HepG2 (cell line): ENCODE data around the gene ELP4. TPM values are rescaled to one million over a fixed set of nuclear protein-coding genes. Genes with fewer than 3 reads are reported as not detected.

Source experiments
- ATAC-seq: fragments of 200-7000 bp; cut with Tn5 transposase; 3 replicates; pipeline ENCODE4 v1.9.1; 2020; ENCODE audit warnings: mild to moderate bottlenecking, moderate library complexity
- BruUV-seq: library from RNA; stranded (reverse); fragments of 400-500 nt; replicated peaks from 2 replicates; lab custom pipeline; 2021; lab: Mats Ljungman, UMichigan
- CTCF ChIA-PET: fragments of 300-600 bp; formaldehyde crosslinking; extraction: SDS; loops from one replicate; lab custom pipeline; 2021; ENCODE audit warnings: low total read pairs, inconsistent platforms, low intra/inter-chr PET ratio; lab: Yijun Ruan, JAX
- POLR2A ChIA-PET: fragments of 350-600 bp; sonication (Branson Sonifier 250); formaldehyde crosslinking; loops from one replicate; lab custom pipeline; 2020; ENCODE audit warnings: antibody characterized with exemption, inconsistent platforms; lab: Yijun Ruan, JAX
- DNase-seq: peaks from one replicate; pipeline ENCODE4 v3.0.0-alpha.2; 2015; ENCODE audit warnings: low spot score
- FAIRE-seq: peaks from 3 replicates; lab custom pipeline; 2011; peaks lifted over from hg19 to GRCh38; lab: Jason Lieb, UNC
- H2AFZ ChIP-seq: one replicate; pipeline ENCODE4 v1.6.1; 2011; ENCODE audit warnings: low read length, inconsistent platforms
- H3K27ac ChIP-seq: fragments of 300-600 bp; 3 replicates; pipeline ENCODE4 v1.8.0; 2011; ENCODE audit warnings: mixed run types, mild to moderate bottlenecking, mixed read lengths, low read length, inconsistent platforms; ENCODE audit not compliant: insufficient read depth; ENCODE audit errors: extremely low read length
- H3K27me3 ChIP-seq, 2 experiments: fragments of 200-600 bp in 1 of 2; 2 replicates in 1 of 2; 3 replicates in 1 of 2; pipeline versions ENCODE4 v1.6.0 to v1.8.0; 2011; ENCODE audit warnings: low read length in 2 of 2, mild to moderate bottlenecking in 2 of 2, moderate library complexity in 2 of 2, inconsistent platforms in 1 of 2; ENCODE audit not compliant: insufficient read depth in 2 of 2, control insufficient read depth in 1 of 2
- H3K36me3 ChIP-seq, 2 experiments: fragments of 200-600 bp in 1 of 2; replicated peaks in 1 of 2; 2 replicates in 1 of 2; 3 replicates in 1 of 2; pipeline versions ENCODE4 v1.5.1 to v1.8.0; 2011; ENCODE audit warnings: low read length in 2 of 2, inconsistent platforms in 1 of 2; ENCODE audit not compliant: insufficient read depth in 2 of 2, control insufficient read depth in 1 of 2
- H3K4me1 ChIP-seq: 2 replicates; pipeline ENCODE4 v1.5.1; 2012; ENCODE audit warnings: low read length, inconsistent platforms; ENCODE audit not compliant: insufficient read depth
- H3K4me2 ChIP-seq: 2 replicates; pipeline ENCODE4 v1.6.0; 2011; ENCODE audit warnings: low read depth, low read length, inconsistent platforms
- H3K4me3 ChIP-seq, 3 experiments: fragments of 200-600 bp in 1 of 3; sonication (generic), shearing (Covaris generic) in 1 of 3; replicated peaks in 1 of 3; 2 replicates each; pipeline ENCODE4 v1.5.1; 2011 to 2016; ENCODE audit warnings: low read length in 3 of 3, inconsistent platforms in 2 of 3, low read depth in 2 of 3, mild to moderate bottlenecking in 2 of 3, control low read depth in 1 of 3, mixed read lengths in 1 of 3; ENCODE audit not compliant: insufficient read depth in 1 of 3
- H3K79me2 ChIP-seq: one replicate; pipeline ENCODE4 v1.6.1; 2011; ENCODE audit warnings: low read length, inconsistent platforms; ENCODE audit not compliant: insufficient read depth
- H3K9ac ChIP-seq: 2 replicates; pipeline ENCODE4 v1.6.0; 2011; ENCODE audit warnings: mild to moderate bottlenecking, low read depth, low read length, inconsistent platforms; ENCODE audit not compliant: insufficient read depth
- H3K9me3 ChIP-seq: 2 replicates; pipeline ENCODE4 v1.5.1; 2012; ENCODE audit warnings: mild to moderate bottlenecking, low read length
- H4K20me1 ChIP-seq: 2 replicates; pipeline ENCODE4 v1.6.0; 2011; ENCODE audit warnings: inconsistent platforms, mild to moderate bottlenecking, low read length, moderate library complexity; ENCODE audit not compliant: insufficient read depth
- CHCHD3 ChIP-seq: sonication (generic); formaldehyde crosslinking; IDR thresholded peaks from 2 replicates; pipeline ENCODE4 v1.8.0; 2022; ENCODE audit warnings: mild to moderate bottlenecking, missing genetic modification reagents, moderate library complexity
- JUND ChIP-seq: sonication (generic); formaldehyde crosslinking; IDR thresholded peaks from 2 replicates; pipeline ENCODE4 v1.8.0; 2022; ENCODE audit warnings: mild to moderate bottlenecking, missing genetic modification reagents
- KDM1A ChIP-seq: IDR thresholded peaks from 2 replicates; pipeline ENCODE4 v1.6.1; 2016; ENCODE audit warnings: missing compliant biosample characterization
- TAF1 ChIP-seq: sonication (generic); formaldehyde crosslinking; IDR thresholded peaks from 2 replicates; pipeline ENCODE4 v1.4.0; 2020; ENCODE audit warnings: missing genetic modification reagents
- ZFP82 ChIP-seq: sonication (generic); formaldehyde crosslinking; IDR thresholded peaks from 2 replicates; pipeline ENCODE4 v1.5.1; 2020; ENCODE audit warnings: mild to moderate bottlenecking, missing genetic modification reagents, borderline replicate concordance
- ZNF143 ChIP-seq: sonication (generic); formaldehyde crosslinking; IDR thresholded peaks from 2 replicates; pipeline ENCODE4 v1.4.0; 2020; ENCODE audit warnings: missing genetic modification reagents
- ZNF44 ChIP-seq: sonication (generic); formaldehyde crosslinking; IDR thresholded peaks from 2 replicates; pipeline ENCODE4 v1.5.1; 2020; ENCODE audit warnings: mild to moderate bottlenecking, missing genetic modification reagents
- ZSCAN21 ChIP-seq: sonication (generic); formaldehyde crosslinking; IDR thresholded peaks from 2 replicates; pipeline ENCODE4 v1.8.0; 2022; ENCODE audit warnings: mild to moderate bottlenecking, missing genetic modification reagents, moderate library complexity, borderline replicate concordance
- WGBS: methylation state at CpG from one replicate; pipeline ENCODE4 v1.1.6; 2017; ENCODE audit warnings: low lambda C conversion rate; 5-methylcytosine and 5-hydroxymethylcytosine counted together
- in situ Hi-C: cut with HindIII; loops from 2 replicates; pipeline ENCODE4 v1.10.0; 2017; ENCODE audit warnings: low pct_unique_long_range_greater_than_20kb; ENCODE audit not compliant: extremely low pct_ligation_motif_present
- intact Hi-C: fragments of 100-400 bp; cut with micrococcal nuclease; formaldehyde crosslinking; loops from one replicate; pipeline ENCODE4 v1.10.0; 2022; ENCODE audit not compliant: unreplicated experiment
- polyA plus RNA-seq, 8 experiments: library from polyadenylated mRNA; depleted of rRNA in 3 of 8; stranded (reverse) in 7 of 8; unstranded in 1 of 8; fragments of >200 nt; fragmentation: Illumina TruSeq in 4 of 8; extraction: Trizol in 4 of 8; gene quantifications; 2 replicates each; pipeline versions ENCODE4 v1.2.1 to v1.2.3, GENCODE V29; 2011 to 2016; ENCODE audit warnings: low read depth in 4 of 8, missing spikeins in 1 of 8, mixed read lengths in 1 of 8; ENCODE audit not compliant: insufficient read depth in 1 of 8
- total RNA-seq, 5 experiments: library from RNA; depleted of rRNA; stranded (reverse); fragments of >200 nt; fragmentation: Illumina TruSeq; extraction: Trizol; gene quantifications; 2 replicates each; pipeline ENCODE4 v1.2.3, GENCODE V29; 2016; ENCODE audit warnings: low read depth in 1 of 5
- TF ChIP-seq, protein P1 (sequence below): sonication (generic); formaldehyde crosslinking; IDR thresholded peaks from 2 replicates; pipeline ENCODE4 v1.8.0; 2022; ENCODE audit warnings: missing genetic modification reagents, mild to moderate bottlenecking, inconsistent platforms, borderline replicate concordance
- TF ChIP-seq, protein P2 (sequence below): sonication (generic); formaldehyde crosslinking; IDR thresholded peaks from 2 replicates; pipeline ENCODE4 v1.4.0; 2020; ENCODE audit warnings: missing genetic modification reagents

ELP4 gene
- total and polyA plus RNA-seq, 2 of the 13 experiments (the other 11 are each of a cell fraction or from before 2014, with no cell fraction given): 12.8 to 19.1 TPM

DNA sequence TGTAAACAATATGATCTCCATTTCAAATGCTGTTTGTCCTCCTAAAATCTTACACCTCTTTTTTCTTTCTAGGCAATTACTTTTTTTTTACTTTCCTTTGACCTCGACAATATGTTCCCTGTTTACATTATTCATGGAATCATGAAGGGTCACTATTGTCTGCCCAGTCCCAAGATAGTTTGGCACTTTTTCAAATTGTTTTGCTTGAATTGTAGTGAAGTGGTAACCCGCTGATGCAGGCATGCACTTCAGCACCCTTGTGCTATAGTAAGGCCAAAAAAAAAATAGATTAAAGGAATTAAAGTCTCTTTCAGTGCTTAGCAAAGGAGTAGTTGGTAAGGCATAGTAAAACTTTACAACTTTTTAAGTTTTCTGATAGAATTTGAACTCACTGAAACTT is 210.7 kb downstream of the ELP4 start (continued):
- TF ChIP-seq CHCHD3 (CRISPR knock-in tag): no peak
- TF ChIP-seq ZSCAN21 (CRISPR knock-in tag): no peak
- no peak for TF ChIP-seq ZNF143
- TF ChIP-seq, protein P1, sequence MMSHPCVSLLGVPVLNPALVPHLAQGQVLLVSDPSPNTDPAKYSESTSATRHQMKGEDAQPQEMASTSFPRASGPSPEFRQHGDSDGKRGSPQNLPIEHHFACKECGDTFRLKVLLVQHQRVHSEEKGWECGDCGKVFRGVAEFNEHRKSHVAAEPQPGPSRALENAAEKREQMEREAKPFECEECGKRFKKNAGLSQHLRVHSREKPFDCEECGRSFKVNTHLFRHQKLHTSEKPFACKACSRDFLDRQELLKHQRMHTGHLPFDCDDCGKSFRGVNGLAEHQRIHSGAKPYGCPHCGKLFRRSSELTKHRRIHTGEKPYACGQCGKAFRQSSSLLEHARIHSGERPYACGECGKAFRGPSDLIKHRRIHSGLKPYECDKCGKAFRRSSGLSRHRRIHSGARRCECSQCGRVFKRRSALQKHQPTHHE: no peak
- TF ChIP-seq, protein P2, sequence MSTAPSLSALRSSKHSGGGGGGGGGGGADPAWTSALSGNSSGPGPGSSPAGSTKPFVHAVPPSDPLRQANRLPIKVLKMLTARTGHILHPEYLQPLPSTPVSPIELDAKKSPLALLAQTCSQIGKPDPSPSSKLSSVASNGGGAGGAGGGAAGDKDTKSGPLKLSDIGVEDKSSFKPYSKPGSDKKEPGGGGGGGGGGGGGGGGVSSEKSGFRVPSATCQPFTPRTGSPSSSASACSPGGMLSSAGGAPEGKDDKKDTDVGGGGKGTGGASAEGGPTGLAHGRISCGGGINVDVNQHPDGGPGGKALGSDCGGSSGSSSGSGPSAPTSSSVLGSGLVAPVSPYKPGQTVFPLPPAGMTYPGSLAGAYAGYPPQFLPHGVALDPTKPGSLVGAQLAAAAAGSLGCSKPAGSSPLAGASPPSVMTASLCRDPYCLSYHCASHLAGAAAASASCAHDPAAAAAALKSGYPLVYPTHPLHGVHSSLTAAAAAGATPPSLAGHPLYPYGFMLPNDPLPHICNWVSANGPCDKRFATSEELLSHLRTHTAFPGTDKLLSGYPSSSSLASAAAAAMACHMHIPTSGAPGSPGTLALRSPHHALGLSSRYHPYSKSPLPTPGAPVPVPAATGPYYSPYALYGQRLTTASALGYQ: no peak
- no peak for TF ChIP-seq KDM1A (CRISPR knock-in tag)

DNA sequence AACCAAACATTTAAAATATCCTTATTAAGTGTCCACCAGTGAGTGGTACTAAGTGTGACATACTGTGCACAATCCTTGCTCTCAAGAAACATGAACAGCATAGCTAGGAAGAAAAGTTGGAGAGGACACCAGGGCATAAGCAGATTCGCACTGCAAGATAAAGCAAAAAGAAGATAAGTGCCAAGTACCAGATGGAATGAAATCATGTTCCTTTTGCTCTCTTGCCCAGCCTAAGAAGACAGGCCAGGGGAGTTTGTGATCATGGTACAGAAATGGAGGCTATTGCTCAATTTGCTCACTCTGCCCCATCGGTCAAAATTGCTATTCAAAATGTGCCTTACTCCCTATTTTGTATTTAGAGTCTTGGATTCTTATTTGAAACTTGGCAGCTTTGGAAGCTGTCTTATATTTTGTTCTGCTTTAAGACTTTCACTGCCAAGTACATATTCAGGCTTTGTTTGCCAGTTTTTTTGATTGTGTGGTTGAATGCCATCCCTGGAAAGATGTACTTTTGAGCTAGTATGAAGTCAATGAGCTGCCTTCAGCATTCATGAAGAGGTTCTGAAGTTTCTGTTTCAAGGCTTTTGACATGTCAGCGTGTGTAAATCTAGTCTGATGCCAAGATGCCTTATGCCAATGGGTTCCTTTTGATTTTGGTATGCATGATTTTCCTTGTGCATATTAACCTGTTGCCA is 211.3 kb downstream of the ELP4 start:
- FAIRE-seq: no peak
- in situ Hi-C loops: no loop called here
- H3K9ac ChIP-seq: no peak overlapping the region
- no peak overlapping the region for H3K4me3 ChIP-seq
- no peaks in the 10 kb centered on the region for H4K20me1 ChIP-seq
- intact Hi-C loops: no loop called here
- no peaks in the 10 kb centered on the region for H3K27me3 ChIP-seq
- WGBS: 84% methylated on average over 3 of the region's 3 CpGs
- no peak overlapping the region for H3K27ac ChIP-seq
- ChIA-PET POLR2A (no interaction called here), CTCF (no interaction called here)
- no peak for DNase-seq
- no peaks in the 10 kb centered on the region for H3K79me2 ChIP-seq
- BruUV-seq: no TSS peak
- TF ChIP-seq TAF1: no peak
- TF ChIP-seq JUND (CRISPR knock-in tag): no peak
- TF ChIP-seq ZFP82 (CRISPR knock-in tag): no peak
- TF ChIP-seq ZNF44 (CRISPR knock-in tag): no peak
- H3K36me3 ChIP-seq: no peaks in the 10 kb centered on the region
- no peak for ATAC-seq
- H3K4me2 ChIP-seq: no peak overlapping the region
- H3K4me1 ChIP-seq: no peaks in the 10 kb centered on the region
- H2AFZ ChIP-seq: no peak overlapping the region
- H3K9me3 ChIP-seq: no peaks in the 10 kb centered on the region
